ENCODE measurements around the gene ERFL.

GRCh38 chr19:41923045-41923788 lies 5.0 kb downstream of the ERFL start:
- TF ChIP-seq EZH2 (IDR thresholded peaks at IDR 0.05; ENCODE audit: low read depth, unreplicated experiment) (peak; percentile 71), POLR2AphosphoS5 (IDR thresholded peaks at IDR 0.05; ENCODE audit: low read depth) (no peak), CTCF (conservative IDR thresholded peaks at IDR 0.05; ENCODE audit: low read depth in 2 of 2) (no peak), NANOG (IDR thresholded peaks at IDR 0.05; ENCODE audit: borderline replicate concordance) (no peak), EZH2phosphoT487 (IDR thresholded peaks at IDR 0.05; ENCODE audit: unreplicated experiment) (no peak), ZNF114 (CRISPR knock-in tag; IDR thresholded peaks at IDR 0.05) (no peak), CREB1 (CRISPR knock-in tag; IDR thresholded peaks at IDR 0.05; ENCODE audit: low read depth) (no peak), REST (IDR thresholded peaks at IDR 0.05; ENCODE audit: unreplicated experiment) (no peak)

Measured in GM23338 (cell line).